K562 (cell line): ENCODE results near the gene OR1E2. TPM values are rescaled to one million over a fixed set of nuclear protein-coding genes. Genes with fewer than 3 reads are reported as not detected.
A peak's percentile ranks its signal among the peaks of the same experiment; 100 is the strongest.

Experiments used
- ATAC-seq: fragments of 200-7000 bp; cut with Tn5 transposase; 3 replicates; pipeline ENCODE4 v1.9.1; 2020; ENCODE audit warnings: moderate library complexity
- BruUV-seq: library from RNA; stranded (reverse); fragments of 400-500 nt; replicated peaks from 2 replicates; lab custom pipeline; 2021; lab: Mats Ljungman, UMichigan
- CTCF ChIA-PET: fragments of 300-600 bp; formaldehyde crosslinking; extraction: SDS; loops from one replicate; lab custom pipeline; 2021; ENCODE audit warnings: low intra/inter-chr PET ratio; lab: Yijun Ruan, JAX
- POLR2A ChIA-PET: fragments of 300-600, 350-650 bp; sonication (Branson Sonifier 250); formaldehyde crosslinking; extraction: SDS; loops from one replicate; lab custom pipeline; 2021; ENCODE audit warnings: antibody characterized with exemption, inconsistent platforms; lab: Yijun Ruan, JAX
- DNase-seq, 4 experiments: peaks; one replicate each; pipeline versions ENCODE4 v3.0.0 to v3.0.0-alpha.2; 2011 to 2018; ENCODE audit warnings: low spot score in 3 of 4, mixed read lengths in 3 of 4; ENCODE audit errors: extremely low read depth in 1 of 4
- FAIRE-seq: peaks from 2 replicates; lab custom pipeline; 2011; peaks lifted over from hg19 to GRCh38; lab: Jason Lieb, UNC
- H2AFZ ChIP-seq: 2 replicates; pipeline ENCODE4 v1.6.0; 2011; ENCODE audit warnings: low read depth, low read length, control low read depth, inconsistent platforms
- H3K27ac ChIP-seq: fragments of 200-600 bp; 3 replicates; pipeline ENCODE4 v1.8.0; 2011; ENCODE audit warnings: low read depth, mild to moderate bottlenecking, control low read depth, inconsistent platforms, low read length, moderate library complexity, mixed read lengths; ENCODE audit errors: extremely low read depth
- H3K27me3 ChIP-seq, 2 experiments: fragments of 300-600 bp in 1 of 2; 2 replicates in 1 of 2; 3 replicates in 1 of 2; pipeline versions ENCODE4 v1.6.0 to v1.8.0; 2011; ENCODE audit warnings: inconsistent platforms in 2 of 2, low read length in 2 of 2, mild to moderate bottlenecking in 1 of 2, mixed read lengths in 1 of 2, moderate library complexity in 1 of 2; ENCODE audit not compliant: control insufficient read depth in 2 of 2, insufficient read depth in 2 of 2
- H3K36me3 ChIP-seq: fragments of 300-600 bp; 3 replicates; pipeline ENCODE4 v1.8.0; 2011; ENCODE audit warnings: mild to moderate bottlenecking, low read length, inconsistent platforms; ENCODE audit not compliant: control insufficient read depth, insufficient read depth
- H3K4me1 ChIP-seq, 2 experiments: fragments of 200-600 bp in 1 of 2; replicated peaks in 1 of 2; 2 replicates in 1 of 2; 3 replicates in 1 of 2; pipeline versions ENCODE4 v1.5.1 to v1.8.0; 2011; ENCODE audit warnings: inconsistent platforms in 2 of 2, low read length in 2 of 2, mild to moderate bottlenecking in 1 of 2, mixed read lengths in 1 of 2, moderate library complexity in 1 of 2; ENCODE audit not compliant: control insufficient read depth in 2 of 2, insufficient read depth in 2 of 2
- H3K4me2 ChIP-seq: 2 replicates; pipeline ENCODE4 v1.6.1; 2011; ENCODE audit warnings: low read length, control low read depth, inconsistent platforms, mixed read lengths; ENCODE audit not compliant: insufficient read depth
- H3K4me3 ChIP-seq: fragments of 200-600 bp; sonication (generic), shearing (Covaris generic); 2 replicates; pipeline ENCODE4 v1.5.1; 2016; ENCODE audit warnings: control low read depth, inconsistent platforms
- H3K79me2 ChIP-seq: fragments of 200-600 bp; 3 replicates; pipeline ENCODE4 v1.8.0; 2011; ENCODE audit warnings: low read length, inconsistent platforms; ENCODE audit not compliant: control insufficient read depth, insufficient read depth
- H3K9ac ChIP-seq, 2 experiments: 2 replicates each; pipeline versions ENCODE4 v1.6.0 to v1.6.1; 2011; ENCODE audit warnings: low read depth in 2 of 2, low read length in 2 of 2, control low read depth in 1 of 2, inconsistent platforms in 1 of 2, mild to moderate bottlenecking in 1 of 2, mixed read lengths in 1 of 2; ENCODE audit not compliant: insufficient read depth in 1 of 2
- H3K9me1 ChIP-seq: one replicate; pipeline ENCODE4 v1.6.0; 2011; ENCODE audit warnings: inconsistent platforms, mild to moderate bottlenecking, low read length, moderate library complexity; ENCODE audit not compliant: control insufficient read depth, insufficient read depth
- H3K9me3 ChIP-seq: replicated peaks from 2 replicates; pipeline ENCODE4 v1.5.1; 2011; ENCODE audit warnings: low read depth, low read length, inconsistent platforms; ENCODE audit not compliant: control insufficient read depth, insufficient read depth
- H4K20me1 ChIP-seq: replicated peaks from 2 replicates; pipeline ENCODE4 v1.6.1; 2011; ENCODE audit warnings: low read length, inconsistent platforms, mixed read lengths; ENCODE audit not compliant: control insufficient read depth, insufficient read depth
- ATF1 ChIP-seq, 2 experiments: fragments of 450-650 bp in 1 of 2; IDR thresholded peaks; 2 replicates each; pipeline ENCODE4 v1.6.1; 2016; ENCODE audit warnings: missing compliant biosample characterization in 1 of 2, missing genetic modification characterization in 1 of 2
- EHMT2 ChIP-seq: fragments of 450-650 bp; IDR thresholded peaks from 2 replicates; pipeline ENCODE4 v1.6.1; 2018; ENCODE audit warnings: antibody characterized with exemption
- HMG20B ChIP-seq: fragments of 250-450 bp; sonication (Bioruptor Pico); IDR thresholded peaks from 2 replicates; pipeline ENCODE4 v1.5.0; 2021; ENCODE audit warnings: mild to moderate bottlenecking
- KHSRP ChIP-seq: fragments of 450-650 bp; IDR thresholded peaks from 2 replicates; pipeline ENCODE4 v1.6.1; 2017
- KLF13 ChIP-seq: fragments of 450-650 bp; IDR thresholded peaks from 2 replicates; pipeline ENCODE4 v1.6.1; 2016; ENCODE audit warnings: missing genetic modification characterization, low read depth, mild to moderate bottlenecking, missing compliant biosample characterization, moderate library complexity, borderline replicate concordance
- MIER1 ChIP-seq: fragments of 450-650 bp; IDR thresholded peaks from 2 replicates; pipeline ENCODE4 v1.6.1; 2016; ENCODE audit warnings: antibody characterized with exemption, mild to moderate bottlenecking, low read depth
- MTF1 ChIP-seq: fragments of 250-450 bp; sonication (Bioruptor Pico); IDR thresholded peaks from 2 replicates; pipeline ENCODE4 v1.9.0; 2021; ENCODE audit warnings: moderate library complexity, mild to moderate bottlenecking, inconsistent platforms, borderline replicate concordance
- PPARD ChIP-seq: fragments of 250-450 bp; sonication (Bioruptor Pico); IDR thresholded peaks from 2 replicates; pipeline ENCODE4 v1.8.0; 2022; ENCODE audit warnings: inconsistent platforms, mild to moderate bottlenecking, moderate library complexity
- RBM22 ChIP-seq: fragments of 200-400 bp; formaldehyde crosslinking; IDR thresholded peaks from 2 replicates; pipeline ENCODE4 v1.6.1; 2018; ENCODE audit warnings: low read length, low read depth; ENCODE audit not compliant: poor library complexity, severe bottlenecking
- STAT5A ChIP-seq: IDR thresholded peaks from 2 replicates; pipeline ENCODE4 v1.6.1; 2012; ENCODE audit warnings: low read length, inconsistent platforms, borderline replicate concordance
- TOE1 ChIP-seq, 2 experiments: fragments of 450-650 bp in 1 of 2; sonication (generic) in 1 of 2; formaldehyde crosslinking in 1 of 2; IDR thresholded peaks; 2 replicates each; pipeline versions ENCODE4 v1.7.1 to v1.8.0; 2016 to 2022; ENCODE audit warnings: borderline replicate concordance in 2 of 2, mild to moderate bottlenecking in 2 of 2, antibody characterized with exemption in 1 of 2, inconsistent platforms in 1 of 2, low read depth in 1 of 2, missing genetic modification reagents in 1 of 2, moderate library complexity in 1 of 2
- WHSC1 ChIP-seq: IDR thresholded peaks from one replicate; pipeline ENCODE4 v1.6.1; 2012; ENCODE audit warnings: low read length, control low read depth, inconsistent platforms
- XRCC4 ChIP-seq: IDR thresholded peaks from one replicate; pipeline ENCODE4 v1.6.1; 2011; ENCODE audit not compliant: insufficient read depth, insufficient read length; ENCODE audit errors: extremely low read depth
- ZC3H11A ChIP-seq: IDR thresholded peaks from 2 replicates; pipeline ENCODE4 v1.6.1; 2012; ENCODE audit warnings: low read depth, low read length, improper control_type of control experiment
- ZNF695 ChIP-seq: fragments of 450-650 bp; formaldehyde crosslinking; IDR thresholded peaks from 2 replicates; pipeline ENCODE4 v1.4.0; 2020; ENCODE audit warnings: mild to moderate bottlenecking, moderate library complexity
- WGBS: fragments of 100-300 bp; shearing (Covaris generic); methylation state at CpG from one replicate; pipeline ENCODE4 v1.1.6; 2016; ENCODE audit warnings: low coverage, mixed read lengths; ENCODE audit not compliant: insufficient coverage; ENCODE audit errors: missing lambda C conversion rate; 5-methylcytosine and 5-hydroxymethylcytosine counted together
- in situ Hi-C: fragments of 300-500 bp; cut with MboI; formaldehyde crosslinking; loops from 4 replicates; pipeline ENCODE4 v1.15.0; 2018; ENCODE audit warnings: inconsistent platforms, mixed read lengths
- intact Hi-C: fragments of 100-400 bp; cut with micrococcal nuclease; formaldehyde crosslinking; loops from 2 replicates; pipeline ENCODE4 v1.14.2; 2022
- polyA plus RNA-seq, 8 experiments: library from polyadenylated mRNA; depleted of rRNA in 4 of 8; stranded (reverse) in 5 of 8; unstranded in 3 of 8; fragments of >200 nt; fragmentation: Nextera tagmentation in 2 of 8; fragmentation: Illumina TruSeq in 1 of 8; extraction: Ambion mirVana in 2 of 8; extraction: Trizol in 1 of 8; gene quantifications; 2 replicates each; pipeline versions ENCODE4 v1.2.1 to v1.2.3, GENCODE V29; 2011 to 2014; ENCODE audit warnings: inconsistent platforms in 1 of 8, missing spikeins in 1 of 8
- total RNA-seq, 7 experiments: library from RNA; depleted of rRNA in 6 of 7; stranded (reverse); fragments of >200 nt in 6 of 7; fragmentation: Illumina TruSeq in 2 of 7; extraction: Trizol in 2 of 7; gene quantifications; 2 replicates each; pipeline versions ENCODE4 v1.2.1 to v1.2.3, GENCODE V29; 2011 to 2021; ENCODE audit warnings: low replicate concordance in 1 of 7
- TF ChIP-seq, protein P1 (sequence below), 2 experiments: fragments of 450-650 bp; IDR thresholded peaks; 2 replicates each; pipeline ENCODE4 v1.6.1; 2018; ENCODE audit warnings: mild to moderate bottlenecking in 2 of 2, low read depth in 1 of 2; ENCODE audit not compliant: partially characterized antibody in 2 of 2
- TF ChIP-seq, protein P2 (sequence below): fragments of 250-450 bp; sonication (Bioruptor Pico); IDR thresholded peaks from 2 replicates; pipeline ENCODE4 v1.8.0; 2021; ENCODE audit warnings: moderate library complexity, mild to moderate bottlenecking, inconsistent platforms

OR1E2 gene
- total and polyA plus RNA-seq, 9 of the 15 experiments (the other 6 are each of a cell fraction or from before 2014, with no cell fraction given): not detected

DNA sequence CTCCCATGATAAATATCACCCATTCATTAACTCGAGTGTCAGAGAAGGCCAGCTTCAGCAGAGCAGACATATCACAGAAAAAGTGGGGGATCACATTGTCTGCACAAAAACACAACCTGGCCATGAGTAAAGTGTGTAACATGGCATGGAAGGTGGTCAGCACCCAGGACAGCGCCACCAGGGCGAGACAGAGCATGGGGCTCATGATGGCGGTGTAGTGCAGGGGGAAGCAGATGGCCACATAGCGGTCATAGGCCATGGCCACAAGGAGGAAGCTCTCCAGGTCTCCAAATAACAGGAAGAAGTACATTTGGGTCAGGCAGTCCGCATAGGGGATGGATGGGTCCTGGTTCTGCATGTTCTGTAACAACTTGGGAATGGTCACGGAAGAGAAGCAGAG is 35.8 kb downstream of the OR1E2 start (continued):
- TF ChIP-seq, protein P1, sequence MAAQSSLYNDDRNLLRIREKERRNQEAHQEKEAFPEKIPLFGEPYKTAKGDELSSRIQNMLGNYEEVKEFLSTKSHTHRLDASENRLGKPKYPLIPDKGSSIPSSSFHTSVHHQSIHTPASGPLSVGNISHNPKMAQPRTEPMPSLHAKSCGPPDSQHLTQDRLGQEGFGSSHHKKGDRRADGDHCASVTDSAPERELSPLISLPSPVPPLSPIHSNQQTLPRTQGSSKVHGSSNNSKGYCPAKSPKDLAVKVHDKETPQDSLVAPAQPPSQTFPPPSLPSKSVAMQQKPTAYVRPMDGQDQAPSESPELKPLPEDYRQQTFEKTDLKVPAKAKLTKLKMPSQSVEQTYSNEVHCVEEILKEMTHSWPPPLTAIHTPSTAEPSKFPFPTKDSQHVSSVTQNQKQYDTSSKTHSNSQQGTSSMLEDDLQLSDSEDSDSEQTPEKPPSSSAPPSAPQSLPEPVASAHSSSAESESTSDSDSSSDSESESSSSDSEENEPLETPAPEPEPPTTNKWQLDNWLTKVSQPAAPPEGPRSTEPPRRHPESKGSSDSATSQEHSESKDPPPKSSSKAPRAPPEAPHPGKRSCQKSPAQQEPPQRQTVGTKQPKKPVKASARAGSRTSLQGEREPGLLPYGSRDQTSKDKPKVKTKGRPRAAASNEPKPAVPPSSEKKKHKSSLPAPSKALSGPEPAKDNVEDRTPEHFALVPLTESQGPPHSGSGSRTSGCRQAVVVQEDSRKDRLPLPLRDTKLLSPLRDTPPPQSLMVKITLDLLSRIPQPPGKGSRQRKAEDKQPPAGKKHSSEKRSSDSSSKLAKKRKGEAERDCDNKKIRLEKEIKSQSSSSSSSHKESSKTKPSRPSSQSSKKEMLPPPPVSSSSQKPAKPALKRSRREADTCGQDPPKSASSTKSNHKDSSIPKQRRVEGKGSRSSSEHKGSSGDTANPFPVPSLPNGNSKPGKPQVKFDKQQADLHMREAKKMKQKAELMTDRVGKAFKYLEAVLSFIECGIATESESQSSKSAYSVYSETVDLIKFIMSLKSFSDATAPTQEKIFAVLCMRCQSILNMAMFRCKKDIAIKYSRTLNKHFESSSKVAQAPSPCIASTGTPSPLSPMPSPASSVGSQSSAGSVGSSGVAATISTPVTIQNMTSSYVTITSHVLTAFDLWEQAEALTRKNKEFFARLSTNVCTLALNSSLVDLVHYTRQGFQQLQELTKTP (IDR thresholded peaks at IDR 0.05; ENCODE audit: low read depth in 1 of 2, partially characterized antibody in 2 of 2): peak in 1 of 2 experiments; percentile 29
- TF ChIP-seq EHMT2 (peak; percentile 94), MIER1 (peak; percentile 80)

DNA sequence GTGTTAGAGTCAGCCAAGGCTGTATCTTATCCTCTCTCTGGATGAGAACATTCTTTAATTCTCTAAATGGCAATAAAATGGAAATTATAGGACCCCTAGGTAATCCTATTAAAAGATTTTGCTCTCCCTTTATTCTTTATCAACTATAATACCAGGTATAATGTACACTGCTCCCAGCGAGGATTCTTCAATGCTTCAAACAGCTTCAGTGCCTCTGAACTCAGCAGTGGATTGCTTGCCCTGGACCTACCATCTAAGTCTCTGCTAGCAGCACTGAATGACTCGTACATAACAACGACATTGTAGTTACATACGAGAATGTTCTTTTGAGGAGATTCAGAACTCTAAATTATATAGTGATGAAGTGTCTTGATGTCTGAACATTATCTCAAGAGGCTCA is 43.9 kb downstream of the OR1E2 start:
- Histone ChIP-seq H2AFZ (no peak overlapping the region), H3K4me3 (no peak overlapping the region), H3K4me1 (no peaks in the 10 kb centered on the region), H4K20me1 (no peaks in the 10 kb centered on the region), H3K27ac (no peak overlapping the region), H3K9me3 (no peaks in the 10 kb centered on the region), H3K27me3 (no peaks in the 10 kb centered on the region), H3K9ac (no peak overlapping the region), H3K4me2 (no peak overlapping the region), H3K36me3 (no peaks in the 10 kb centered on the region), H3K79me2 (no peaks in the 10 kb centered on the region), H3K9me1 (no peaks in the 10 kb centered on the region)
- ATAC-seq (no peak), DNase-seq (no peak), FAIRE-seq (no peak)
- ChIA-PET CTCF (no interaction called here), POLR2A (no interaction called here)
- intact Hi-C loops (no loop called here), in situ Hi-C loops (no loop called here)
- WGBS: 1% methylated on average over 4 of the region's 4 CpGs
- no TSS peak for BruUV-seq
- no peak for TF ChIP-seq RBM22
- TF ChIP-seq KLF13 (tag): no peak
- no peak for TF ChIP-seq PPARD
- no peak for TF ChIP-seq ZC3H11A
- TF ChIP-seq ZNF695: no peak
- TF ChIP-seq XRCC4: no peak
- TF ChIP-seq, protein P2, sequence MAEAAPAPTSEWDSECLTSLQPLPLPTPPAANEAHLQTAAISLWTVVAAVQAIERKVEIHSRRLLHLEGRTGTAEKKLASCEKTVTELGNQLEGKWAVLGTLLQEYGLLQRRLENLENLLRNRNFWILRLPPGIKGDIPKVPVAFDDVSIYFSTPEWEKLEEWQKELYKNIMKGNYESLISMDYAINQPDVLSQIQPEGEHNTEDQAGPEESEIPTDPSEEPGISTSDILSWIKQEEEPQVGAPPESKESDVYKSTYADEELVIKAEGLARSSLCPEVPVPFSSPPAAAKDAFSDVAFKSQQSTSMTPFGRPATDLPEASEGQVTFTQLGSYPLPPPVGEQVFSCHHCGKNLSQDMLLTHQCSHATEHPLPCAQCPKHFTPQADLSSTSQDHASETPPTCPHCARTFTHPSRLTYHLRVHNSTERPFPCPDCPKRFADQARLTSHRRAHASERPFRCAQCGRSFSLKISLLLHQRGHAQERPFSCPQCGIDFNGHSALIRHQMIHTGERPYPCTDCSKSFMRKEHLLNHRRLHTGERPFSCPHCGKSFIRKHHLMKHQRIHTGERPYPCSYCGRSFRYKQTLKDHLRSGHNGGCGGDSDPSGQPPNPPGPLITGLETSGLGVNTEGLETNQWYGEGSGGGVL (CRISPR knock-in tag): no peak
- no peak for TF ChIP-seq HMG20B (CRISPR knock-in tag)
- no peak for TF ChIP-seq ATF1 (CRISPR knock-in tag; IDR thresholded peaks at IDR 0.05)
- TF ChIP-seq ATF1 (tag; IDR thresholded peaks at IDR 0.05): no peak
- no peak for TF ChIP-seq TOE1 (IDR thresholded peaks at IDR 0.05; ENCODE audit: borderline replicate concordance)
- no peak for TF ChIP-seq TOE1 (CRISPR knock-in tag; IDR thresholded peaks at IDR 0.05; ENCODE audit: borderline replicate concordance, low read depth)
- no peak for TF ChIP-seq WHSC1
- TF ChIP-seq MTF1 (CRISPR knock-in tag): no peak
- TF ChIP-seq STAT5A: no peak
- TF ChIP-seq KHSRP: no peak
